ENCODE measurements around the gene COA7. TPM values are rescaled to one million over a fixed set of nuclear protein-coding genes. Genes with fewer than 3 reads are reported as not detected.

COA7 gene
- total RNA-seq, 1 experiment from 2014 or later, result 43.7 TPM

DNA sequence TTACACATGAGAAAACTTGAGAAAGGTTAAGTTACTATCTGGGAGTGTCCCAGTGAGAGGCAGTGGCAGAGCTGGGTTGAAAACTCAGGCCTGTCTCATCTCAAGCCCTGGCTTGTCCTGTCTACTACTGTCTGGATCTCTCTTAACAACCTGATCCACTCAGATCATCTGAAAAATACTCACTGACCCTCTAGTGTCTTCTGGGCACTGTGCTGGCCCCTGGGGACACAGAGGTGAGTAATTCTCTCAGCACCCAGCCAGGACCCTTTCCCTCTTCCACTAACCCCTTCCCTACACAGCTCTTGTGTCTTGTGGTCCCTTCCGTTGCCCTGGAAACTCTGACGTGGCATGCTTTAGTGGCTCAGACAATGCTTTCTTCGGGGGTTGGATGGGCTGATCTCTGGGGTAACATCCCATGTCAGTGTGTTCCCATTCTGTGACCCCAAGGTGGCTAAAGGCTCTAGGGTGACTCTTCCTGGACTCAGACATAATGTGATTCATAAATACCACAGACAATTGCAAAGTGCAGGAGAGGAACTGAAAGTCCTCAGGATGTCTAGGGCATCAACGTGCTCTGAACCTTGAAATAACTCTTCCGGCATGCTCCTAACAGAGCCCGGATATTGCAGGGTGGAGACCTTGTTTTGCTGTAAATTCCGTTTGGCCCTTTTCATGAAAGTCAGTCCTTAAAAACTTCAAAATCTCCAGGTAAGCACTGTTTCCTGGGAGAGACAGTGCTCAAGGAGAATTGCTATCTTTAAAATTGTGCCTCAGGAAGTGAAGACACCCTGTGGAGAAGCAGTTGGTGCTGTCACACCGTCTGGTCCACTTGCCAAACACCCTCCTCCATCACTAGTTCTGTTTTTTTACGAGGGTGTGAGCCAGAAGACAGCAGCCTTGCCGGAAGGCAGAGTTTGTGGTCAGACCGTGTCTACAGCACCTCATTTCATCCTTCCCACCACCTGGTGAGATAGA lies 61.1 kb downstream of the COA7 start (continued):
- TF ChIP-seq PRDM15 (CRISPR knock-in tag; IDR thresholded peaks at IDR 0.05) (no peak), SMAD4 (CRISPR knock-in tag; IDR thresholded peaks at IDR 0.05) (no peak), RORB (CRISPR knock-in tag; IDR thresholded peaks at IDR 0.05) (no peak)

- H3K9me3 Mint-ChIP-seq, result no peaks in the 10 kb centered on the region
These were observed 62.6 kb downstream of the COA7 start for GRCh38 chr1:52635321-52636089.

More at GRCh38 chr1:52635321-52636089, 62.6 kb downstream of the COA7 start:
- Mint-ChIP-seq H3K4me1 (peaks cover 25% of the 10 kb centered on the region), H3K4me3 (no peak overlapping the region), H3K36me3 (peaks cover 6% of the 10 kb centered on the region), H3K27me3 (ENCODE audit: low read depth) (peaks cover 57% of the 10 kb centered on the region), H3K27ac (no peak overlapping the region)
- ChIA-PET CTCF (interaction anchor here (0.8 kb wide), 1 partner anchor 51 kb away, joined by 4 read pairs; no protein-coding TSS in a partner anchor), POLR2A (no interaction called here)
- TF ChIP-seq, protein P1, sequence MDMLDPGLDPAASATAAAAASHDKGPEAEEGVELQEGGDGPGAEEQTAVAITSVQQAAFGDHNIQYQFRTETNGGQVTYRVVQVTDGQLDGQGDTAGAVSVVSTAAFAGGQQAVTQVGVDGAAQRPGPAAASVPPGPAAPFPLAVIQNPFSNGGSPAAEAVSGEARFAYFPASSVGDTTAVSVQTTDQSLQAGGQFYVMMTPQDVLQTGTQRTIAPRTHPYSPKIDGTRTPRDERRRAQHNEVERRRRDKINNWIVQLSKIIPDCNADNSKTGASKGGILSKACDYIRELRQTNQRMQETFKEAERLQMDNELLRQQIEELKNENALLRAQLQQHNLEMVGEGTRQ (CRISPR knock-in tag; IDR thresholded peaks at IDR 0.05), result 0 out of 2 replicates have a peak, but pooled peaks have one; percentile 19
- no peak for TF ChIP-seq JAZF1 (CRISPR knock-in tag; IDR thresholded peaks at IDR 0.05)
- ATAC-seq (no peak), DNase-seq (ENCODE audit: low spot score) (no peak)

Other genes with a start within 250 kb of the COA7 start
- gene TUT4, start 145.3 kb downstream of the COA7 start, total RNA-seq (2021), result 57.4 to 63.6 TPM (median 63.3 TPM) in 3 replicates
- gene GPX7, start 96.0 kb downstream of the COA7 start, total RNA-seq (2021), result 9.9 to 13.9 TPM (median 13.1 TPM) in 3 replicates
- gene SHISAL2A, start 65.2 kb downstream of the COA7 start, total RNA-seq (2021), result 0.60 to 1.7 TPM (median 1.4 TPM) in 3 replicates
- gene ZYG11B, start 28.1 kb upstream of the COA7 start, total RNA-seq (2021), result 19.2 to 19.9 TPM (median 19.4 TPM) in 3 replicates
- gene ZYG11A, start 144.4 kb upstream of the COA7 start, total RNA-seq (2021), result 5.2 to 7.3 TPM (median 6.1 TPM) in 3 replicates
- 27.8 to 41.0 TPM (median 34.7 TPM) in 3 replicates for gene ECHDC2, start 223.4 kb upstream of the COA7 start, total RNA-seq (2021)
- gene SCP2, start 228.9 kb upstream of the COA7 start, total RNA-seq (2021), result 56.4 to 60.4 TPM (median 56.8 TPM) in 3 replicates